Stimulated activated CD4-positive, alpha-beta T cell treated with anti-CD3 and anti-CD28 coated beads, Interleukin-15, amount 100 ng/mL, for 24 hours (primary cell): Measurements from ENCODE around the gene ACSS2.
"Not testable (repeated sequence)": the region's sequence is repeated elsewhere in the genome, so short reads cannot be mapped to it uniquely, and the experiment has no call there.

Experiments used
- DNase-seq: peaks from one replicate; pipeline ENCODE4 v3.0.0-alpha.2; 2020

The ACSS2 gene

GRCh38 chr20:34875642-34876405, 588 bp upstream of the ACSS2 start:
- DNase-seq = no peak

DNA sequence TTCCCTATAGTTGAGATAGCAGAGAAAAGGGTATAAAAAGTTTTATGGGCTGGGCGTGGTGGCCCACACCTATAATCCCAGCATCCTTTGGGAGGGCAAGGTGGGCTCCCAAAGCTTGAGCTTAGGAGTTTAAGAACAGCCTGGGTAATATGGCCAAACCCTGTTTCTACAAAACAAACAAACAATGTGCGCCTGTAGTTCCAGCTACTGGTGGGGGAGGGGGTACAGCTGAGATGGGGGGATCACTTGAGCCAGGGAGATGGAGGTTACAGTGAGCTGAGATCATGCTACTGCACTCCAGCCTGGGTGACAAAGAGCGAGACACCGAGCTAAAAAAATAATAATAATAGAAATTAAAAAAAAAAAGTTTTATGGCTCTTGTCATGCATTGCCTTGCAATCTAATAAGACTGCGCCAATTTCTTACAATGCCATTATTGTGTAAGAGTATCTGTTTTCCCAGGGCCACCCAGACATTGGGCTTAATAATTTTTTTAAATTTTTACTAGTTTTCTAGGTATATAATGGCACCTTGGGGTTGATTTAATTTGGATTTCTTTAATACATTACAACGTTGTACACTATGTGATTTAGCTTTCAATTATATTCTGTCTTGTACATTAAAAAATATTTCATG, 3.9 kb downstream of the ACSS2 start:
- DNase-seq = no peak

GRCh38 chr20:34880971-34881370, 4.6 kb downstream of the ACSS2 start:
- not testable (repeated sequence) for DNase-seq

DNA sequence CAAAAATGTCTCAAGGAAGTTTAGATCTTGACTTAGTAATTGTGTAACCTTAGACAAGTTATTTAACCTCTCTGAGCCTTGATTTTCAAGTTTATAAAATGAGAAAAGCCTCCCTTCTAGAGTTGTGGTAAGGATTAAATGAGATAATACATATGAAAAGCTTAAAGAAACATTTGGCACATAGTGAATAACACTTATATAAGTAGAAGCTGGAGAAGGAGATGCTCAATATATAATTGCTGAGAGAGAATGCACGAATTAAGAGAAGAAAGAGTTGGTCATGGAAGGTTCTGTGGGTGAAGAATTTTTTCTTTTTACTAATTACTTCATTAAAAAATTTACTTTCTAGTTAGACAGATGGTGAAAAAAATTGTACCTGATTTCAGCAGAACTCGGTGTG, 5.3 kb downstream of the ACSS2 start:
- no peak for DNase-seq

GRCh38 chr20:34883087-34883688, 6.8 kb downstream of the ACSS2 start:
- DNase-seq = no peak

DNA sequence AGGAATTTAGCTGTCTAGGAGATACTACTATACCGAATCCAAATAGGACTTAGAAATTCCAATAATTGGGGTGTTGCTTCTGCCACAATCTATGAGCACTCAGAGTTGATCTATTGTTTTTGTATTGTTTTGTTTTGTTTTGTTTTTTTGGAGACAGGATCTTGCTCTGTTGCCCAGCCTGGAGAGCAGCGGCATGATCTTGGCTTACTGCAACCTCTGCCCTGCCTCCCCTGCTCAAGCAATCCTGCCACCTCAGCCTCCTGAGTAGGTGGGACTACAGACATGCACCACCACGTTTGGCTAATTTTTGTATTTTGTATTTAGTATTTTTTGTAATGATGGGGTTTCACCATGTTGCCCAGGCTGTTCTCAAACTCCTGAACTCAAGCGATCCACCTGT, 7.4 kb downstream of the ACSS2 start:
- no peak for DNase-seq

DNA sequence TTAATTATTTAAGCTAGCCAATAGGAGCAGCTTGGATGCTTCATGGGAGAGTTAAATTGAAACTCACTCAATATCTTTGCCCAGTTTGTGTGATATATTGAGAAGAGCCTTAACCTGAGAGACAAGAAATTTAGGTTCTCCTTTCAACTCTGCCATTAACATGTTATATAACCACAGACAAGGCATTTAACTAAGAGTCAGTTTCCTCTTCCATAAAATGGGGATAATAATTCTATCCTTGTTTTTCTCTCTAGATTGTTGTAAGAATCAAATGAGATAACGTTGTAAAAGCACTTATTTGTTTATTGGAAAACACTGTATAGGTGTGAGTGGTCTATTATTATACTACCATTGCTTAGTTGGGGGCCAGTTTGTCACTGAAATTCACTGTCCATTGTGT, 7.8 kb downstream of the ACSS2 start:
- DNase-seq = no peak

DNA sequence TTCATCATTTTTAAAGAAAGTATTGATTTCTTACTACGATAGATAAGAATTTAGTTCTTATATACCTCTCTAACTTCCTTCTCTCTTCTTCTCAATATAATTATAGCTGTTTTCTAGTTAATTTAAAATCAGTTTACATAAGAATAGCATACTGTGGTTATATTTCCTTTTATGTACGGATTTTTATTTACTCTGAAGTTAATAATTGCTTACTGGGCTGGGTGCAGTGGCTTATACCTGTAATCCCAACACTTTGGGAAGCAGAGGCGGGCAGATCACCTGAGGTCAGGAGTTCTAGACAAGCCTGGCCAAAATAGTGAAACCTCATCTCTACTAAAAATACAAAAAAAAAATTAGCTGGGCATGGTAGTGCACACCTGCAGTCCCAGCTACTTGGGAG, 9.7 kb downstream of the ACSS2 start:
- DNase-seq = no peak

DNA sequence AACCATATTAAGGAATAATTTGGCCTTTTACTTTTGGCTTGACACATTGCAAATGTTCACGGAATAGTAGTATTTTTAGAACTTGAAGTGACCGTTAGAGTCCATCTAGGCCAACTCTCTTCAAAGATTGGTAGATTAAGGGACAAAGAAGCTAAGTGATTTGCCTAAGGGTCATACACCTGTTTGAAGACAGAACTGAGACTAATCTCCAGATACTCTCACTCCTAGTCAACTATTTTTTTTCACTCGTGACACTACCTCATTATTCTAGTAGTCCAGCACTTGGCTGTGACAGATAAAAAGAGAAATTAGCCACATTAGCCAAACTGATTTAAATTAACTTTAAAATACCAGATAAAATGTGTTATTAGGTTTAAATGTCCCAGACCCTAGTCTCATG, 10.6 kb downstream of the ACSS2 start:
- no peak for DNase-seq

GRCh38 chr20:34888468-34888867, 12.1 kb downstream of the ACSS2 start:
- no peak for DNase-seq

DNA sequence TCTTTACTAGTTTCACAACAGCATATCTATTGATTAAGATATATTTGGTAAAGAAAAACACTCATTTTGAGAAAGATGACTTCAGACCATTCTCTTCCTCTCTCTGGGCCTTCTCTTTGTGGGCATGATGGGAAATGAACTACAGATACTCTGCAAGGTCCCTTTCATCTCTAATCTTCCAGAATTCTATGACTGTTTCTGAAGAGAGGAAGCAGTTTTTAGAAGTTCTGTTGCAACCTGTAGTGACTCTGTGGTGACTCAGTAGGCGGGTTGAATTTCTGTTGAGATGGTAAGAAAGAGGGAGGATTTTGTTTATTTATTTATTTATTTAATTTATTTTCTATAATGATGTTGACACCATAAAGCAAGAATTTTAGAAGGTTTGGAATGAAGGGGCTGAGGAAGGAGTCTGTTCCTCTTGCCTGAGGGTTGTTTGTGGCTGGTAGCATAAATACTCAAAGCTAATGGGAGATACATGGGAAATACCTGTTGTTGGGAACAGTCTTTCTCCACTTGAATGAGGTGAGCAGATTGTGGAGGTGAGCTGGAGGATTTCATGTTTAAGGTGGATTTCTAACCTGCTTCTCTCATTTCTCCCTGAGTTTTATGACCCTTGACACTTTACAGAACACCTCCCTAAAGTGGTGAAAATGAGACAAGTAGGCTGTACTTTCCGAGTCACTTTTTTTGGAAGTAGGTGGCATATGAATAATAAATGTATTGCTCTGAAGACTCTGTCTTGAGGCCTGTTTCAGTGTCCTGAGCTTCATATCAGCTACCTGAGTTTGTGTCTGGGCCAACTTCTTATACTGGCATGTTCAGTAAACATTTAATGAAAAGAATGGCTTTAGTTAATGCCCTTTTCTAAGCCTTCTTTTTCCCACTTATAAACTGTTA, 15.0 kb downstream of the ACSS2 start:
- peak; percentile 57 for DNase-seq

GRCh38 chr20:34892671-34893070, 16.3 kb downstream of the ACSS2 start:
- DNase-seq = no peak

DNA sequence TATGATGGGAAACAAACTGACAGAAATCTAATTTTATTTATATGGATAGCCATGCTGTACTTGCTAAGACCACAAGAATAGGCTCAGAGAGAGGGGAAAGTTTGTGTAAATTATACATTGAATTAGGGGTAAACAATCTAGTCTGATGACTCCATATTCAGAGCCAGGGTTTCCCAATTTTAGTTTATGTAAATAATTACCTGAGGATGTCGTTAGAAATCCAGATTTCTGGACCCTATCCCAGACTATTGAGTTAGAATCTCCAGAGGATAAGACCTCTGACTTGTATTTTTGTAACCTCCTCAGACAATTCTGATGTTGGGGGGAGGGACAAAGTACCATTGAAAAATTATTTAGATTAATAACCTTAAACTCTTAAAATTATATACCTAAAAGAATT, 18.3 kb downstream of the ACSS2 start:
- DNase-seq = no peak

DNA sequence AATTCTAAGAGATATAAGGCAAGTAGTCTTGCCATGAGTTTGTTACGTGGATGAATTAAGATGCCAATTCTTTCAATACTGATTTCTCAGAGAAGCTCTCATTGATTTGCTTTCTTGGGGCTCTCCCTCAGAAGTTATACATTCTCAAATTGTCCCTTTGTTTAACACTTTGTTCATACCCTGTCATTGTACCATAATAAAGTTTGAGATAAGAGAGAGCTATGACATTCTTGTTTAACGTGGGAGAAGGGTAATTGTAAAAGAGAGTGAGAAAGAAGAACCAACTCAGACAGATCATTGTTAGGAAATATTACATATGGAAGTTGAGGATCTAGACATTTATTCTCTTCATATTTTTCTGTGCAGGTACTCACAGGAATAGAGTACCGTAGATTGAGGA, 19.1 kb downstream of the ACSS2 start:
- no peak for DNase-seq

GRCh38 chr20:34896086-34896621, 19.7 kb downstream of the ACSS2 start:
- no peak for DNase-seq

DNA sequence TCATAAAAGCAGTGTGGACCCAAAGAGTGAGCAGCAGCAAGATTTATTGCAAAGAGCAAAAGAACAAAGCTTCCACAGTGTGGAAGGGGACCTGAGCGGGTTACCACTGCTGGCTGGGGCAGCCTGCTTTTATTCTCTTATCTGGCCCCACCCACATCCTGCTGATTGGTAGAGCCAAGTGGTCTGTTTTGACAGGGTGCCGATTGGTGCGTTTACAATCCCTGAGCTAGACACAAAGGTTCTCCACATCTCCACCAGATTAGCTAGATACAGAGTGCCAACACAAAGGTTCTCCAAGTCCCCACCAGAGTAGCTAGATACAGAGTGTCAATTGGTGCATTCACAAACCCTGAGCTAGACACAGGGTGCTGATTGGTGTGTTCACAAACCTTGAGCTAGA, 21.7 kb downstream of the ACSS2 start:
- DNase-seq = not testable (repeated sequence)

- DNase-seq = not testable (repeated sequence)
Observed at GRCh38 chr20:34898731-34899130, 22.3 kb downstream of the ACSS2 start.

DNA sequence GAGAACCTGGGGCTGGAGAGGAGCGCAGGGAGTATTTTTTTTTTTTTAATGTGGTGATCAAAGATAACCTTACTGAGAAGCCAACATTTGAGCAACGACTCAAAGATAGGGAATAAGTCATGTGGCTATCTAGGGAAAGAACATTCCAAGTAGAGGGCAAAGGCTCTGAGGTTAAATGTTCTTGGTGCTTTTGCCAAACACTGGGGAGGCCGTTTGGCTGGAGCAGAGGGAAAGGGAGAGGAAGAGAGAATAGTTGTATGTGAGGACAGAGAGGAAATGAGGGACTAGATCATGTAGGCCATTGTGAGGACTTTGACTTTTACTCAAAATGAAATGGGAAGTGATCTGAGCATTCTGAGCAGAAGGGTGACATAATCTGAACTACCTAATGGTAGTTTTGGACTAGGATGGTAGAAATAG, 27.8 kb downstream of the ACSS2 start:
- no peak for DNase-seq

DNA sequence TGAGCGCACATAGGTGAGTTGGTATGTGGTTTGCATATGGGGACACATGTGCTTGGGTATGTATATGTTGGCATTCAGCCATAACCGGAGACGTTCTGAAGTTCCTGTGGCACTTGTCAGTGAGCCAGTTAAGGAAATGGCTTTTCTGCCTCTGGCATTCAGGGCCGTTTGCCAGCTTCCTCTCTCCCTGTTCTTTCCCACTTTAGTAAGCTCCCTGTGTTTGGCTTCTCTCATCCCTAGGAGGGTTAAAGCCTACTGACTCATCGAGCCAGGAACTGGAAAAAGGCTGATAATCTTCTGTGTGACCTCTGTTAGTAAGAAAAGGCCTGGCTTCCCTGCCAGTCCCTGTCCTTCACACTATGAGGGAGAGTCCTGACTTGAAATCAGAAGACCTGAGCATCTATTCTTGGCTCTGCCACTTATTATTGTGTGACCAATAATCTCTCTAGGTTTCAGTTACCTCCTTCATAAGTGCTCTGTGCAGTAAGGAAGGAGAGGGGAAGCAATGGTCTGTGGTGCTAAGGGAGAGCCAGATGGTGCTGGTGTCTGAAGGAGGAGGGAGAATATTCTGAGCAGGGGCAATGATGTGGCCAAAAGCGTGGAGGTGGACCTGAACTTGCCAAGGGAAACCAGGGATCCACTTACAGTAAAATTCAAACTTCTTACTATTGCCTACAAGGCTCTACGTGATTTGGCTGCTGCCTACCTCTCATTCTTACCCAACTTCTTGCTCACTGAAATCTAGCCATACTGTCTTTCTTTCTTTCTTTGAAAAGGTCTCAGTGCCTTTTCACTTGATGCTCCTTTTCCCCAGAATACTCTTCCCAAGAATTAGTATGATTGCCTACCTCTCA, 31.4 kb downstream of the ACSS2 start:
- DNase-seq = no peak

- no peak for DNase-seq
Observed at GRCh38 chr20:34915131-34915530, 38.7 kb downstream of the ACSS2 start.

DNA sequence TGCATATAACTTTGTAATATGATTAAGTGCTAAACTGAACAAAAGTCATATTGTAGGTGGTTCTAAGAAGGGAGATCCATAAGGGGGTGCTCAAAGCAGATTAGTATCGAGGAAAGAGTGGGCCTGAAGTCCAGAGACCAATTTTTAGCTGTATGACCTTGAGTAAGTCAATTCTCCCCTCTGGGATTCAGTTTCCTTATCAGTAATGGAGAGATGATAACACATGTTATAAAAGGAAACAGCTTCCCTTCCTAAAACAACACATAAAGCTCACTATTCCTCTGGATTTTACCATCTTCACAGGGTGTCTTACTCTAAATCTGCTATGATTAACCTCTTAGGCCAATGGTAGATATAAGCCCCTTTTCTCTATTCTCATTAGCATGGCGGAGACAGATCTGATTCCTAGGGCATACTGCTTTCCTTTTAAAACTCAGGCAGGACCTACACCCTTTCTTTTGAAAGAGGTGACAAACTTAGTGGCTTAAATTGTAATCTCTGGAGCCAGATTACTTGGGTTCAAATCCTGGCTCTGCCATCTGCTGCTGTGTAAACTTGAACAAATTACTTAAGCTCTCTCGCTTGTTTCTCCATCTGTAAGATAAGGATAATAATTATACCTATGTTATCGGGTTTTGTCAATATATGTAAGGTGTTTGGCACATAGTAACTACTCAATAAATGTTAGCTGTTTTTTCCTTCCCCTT, 39.5 kb downstream of the ACSS2 start:
- no peak for DNase-seq
